GM12878 (cell line): ENCODE measurements around the gene PLA2G4C. TPM values are rescaled to one million over a fixed set of nuclear protein-coding genes. Genes with fewer than 3 reads are reported as not detected.

ENCODE experiments used
- CEBPB ChIP-seq, 2 experiments: fragments of 150-350 bp in 1 of 2; IDR thresholded peaks; 2 replicates each; pipeline ENCODE4 v1.6.1; 2012 to 2014; ENCODE audit warnings: low read depth in 2 of 2, low read length in 2 of 2, borderline replicate concordance in 1 of 2, inconsistent platforms in 1 of 2
- CHD2 ChIP-seq: IDR thresholded peaks from 2 replicates; pipeline ENCODE4 v1.6.1; 2011; ENCODE audit warnings: low read depth, low read length, improper control_type of control experiment, borderline replicate concordance
- EED ChIP-seq: sonication (generic); IDR thresholded peaks from 2 replicates; pipeline ENCODE4 v1.6.1; 2016; ENCODE audit warnings: antibody characterized with exemption, low read depth
- ELK1 ChIP-seq: IDR thresholded peaks from 2 replicates; pipeline ENCODE4 v1.6.1; 2012; ENCODE audit warnings: low read depth, low read length, improper control_type of control experiment
- FOXK2 ChIP-seq: fragments of 450-650 bp; IDR thresholded peaks from 2 replicates; pipeline ENCODE4 v1.6.1; 2017; ENCODE audit warnings: mild to moderate bottlenecking, moderate library complexity
- NBN ChIP-seq: fragments of 450-650 bp; IDR thresholded peaks from 2 replicates; pipeline ENCODE4 v1.6.1; 2016
- NFXL1 ChIP-seq: fragments of 450-650 bp; IDR thresholded peaks from 2 replicates; pipeline ENCODE4 v1.6.1; 2017; ENCODE audit warnings: antibody characterized with exemption, mild to moderate bottlenecking, borderline replicate concordance
- NR2C1 ChIP-seq: fragments of 450-650 bp; IDR thresholded peaks from 2 replicates; pipeline ENCODE4 v1.6.1; 2017; ENCODE audit warnings: antibody characterized with exemption, mild to moderate bottlenecking, moderate library complexity
- PML ChIP-seq: IDR thresholded peaks from 2 replicates; pipeline ENCODE4 v1.6.1; 2012; ENCODE audit warnings: low read length, inconsistent platforms
- POLR2AphosphoS2 ChIP-seq: IDR thresholded peaks from 2 replicates; pipeline ENCODE4 v1.6.1; 2011; ENCODE audit warnings: low read depth, mild to moderate bottlenecking, low read length, improper control_type of control experiment, moderate library complexity
- POLR2AphosphoS5 ChIP-seq: IDR thresholded peaks from 2 replicates; pipeline ENCODE4 v1.6.1; 2011; ENCODE audit warnings: mild to moderate bottlenecking, low read length, inconsistent platforms
- RAD21 ChIP-seq: IDR thresholded peaks from 2 replicates; pipeline ENCODE4 v1.6.1; 2011; ENCODE audit warnings: mild to moderate bottlenecking, low read depth, low read length, moderate library complexity; ENCODE audit not compliant: insufficient read depth
- SREBF2 ChIP-seq: IDR thresholded peaks from 2 replicates; pipeline ENCODE4 v1.6.1; 2012; ENCODE audit warnings: mild to moderate bottlenecking, low read length
- YBX1 ChIP-seq: fragments of 450-650 bp; IDR thresholded peaks from 2 replicates; pipeline ENCODE4 v1.6.1; 2016; ENCODE audit warnings: antibody characterized with exemption
- YY1 ChIP-seq: IDR thresholded peaks from 2 replicates; pipeline ENCODE4 v1.6.1; 2011; ENCODE audit warnings: low read depth, mild to moderate bottlenecking, low read length
- ZBED1 ChIP-seq: IDR thresholded peaks from 2 replicates; pipeline ENCODE4 v1.6.1; 2016; ENCODE audit warnings: borderline replicate concordance
- ZNF207 ChIP-seq: fragments of 450-650 bp; IDR thresholded peaks from 2 replicates; pipeline ENCODE4 v1.6.1; 2014; ENCODE audit warnings: antibody characterized with exemption, mild to moderate bottlenecking, borderline replicate concordance
- ZNF217 ChIP-seq: fragments of 450-650 bp; IDR thresholded peaks from 2 replicates; pipeline ENCODE4 v1.6.1; 2017; ENCODE audit warnings: antibody characterized with exemption, mild to moderate bottlenecking
- ZNF384 ChIP-seq: IDR thresholded peaks from 2 replicates; pipeline ENCODE4 v1.6.1; 2012; ENCODE audit warnings: low read depth, mild to moderate bottlenecking, low read length, improper control_type of control experiment, borderline replicate concordance
- polyA plus RNA-seq, 11 experiments: library from polyadenylated mRNA; depleted of rRNA in 4 of 11; unstranded in 6 of 11; stranded (reverse) in 5 of 11; fragments of >200 nt; fragmentation: Nextera tagmentation in 4 of 11; fragmentation: Illumina TruSeq in 1 of 11; extraction: Ambion mirVana in 4 of 11; extraction: Trizol in 1 of 11; gene quantifications; 1 replicate in 1 of 11; 2 replicates in 10 of 11; pipeline versions ENCODE4 v1.2.1 to v1.2.3, GENCODE V29; 2011 to 2016; ENCODE audit warnings: inconsistent platforms in 2 of 11, missing spikeins in 2 of 11, low read depth in 1 of 11
- total RNA-seq, 4 experiments: library from RNA; depleted of rRNA in 3 of 4; stranded (reverse); fragments of >200 nt in 3 of 4; fragmentation: Illumina TruSeq in 1 of 4; extraction: Trizol in 1 of 4; gene quantifications; 2 replicates each; pipeline versions ENCODE4 v1.2.1 to v1.2.3, GENCODE V29; 2013 to 2021
- TF ChIP-seq, protein P1 (sequence below): IDR thresholded peaks from 2 replicates; pipeline ENCODE4 v1.6.1; 2012; ENCODE audit warnings: mild to moderate bottlenecking, low read depth, low read length
- TF ChIP-seq, protein P2 (sequence below): IDR thresholded peaks from 2 replicates; pipeline ENCODE4 v1.6.1; 2012; ENCODE audit warnings: low read depth, low read length, improper control_type of control experiment
- TF ChIP-seq, protein P3 (sequence below): fragments of 450-650 bp; IDR thresholded peaks from 2 replicates; pipeline ENCODE4 v1.6.1; 2017; ENCODE audit warnings: mild to moderate bottlenecking
- TF ChIP-seq, protein P4 (sequence below), 3 experiments: IDR thresholded peaks in 2 of 3; conservative IDR thresholded peaks in 1 of 3; 2 replicates each; pipeline ENCODE4 v1.5.1; 2011; ENCODE audit warnings: low read depth in 3 of 3, low read length in 3 of 3, mild to moderate bottlenecking in 3 of 3, control low read depth in 2 of 3, moderate library complexity in 2 of 3, inconsistent platforms in 1 of 3, mixed read lengths in 1 of 3; ENCODE audit not compliant: control insufficient read depth in 2 of 3, insufficient read depth in 1 of 3; ENCODE audit errors: extremely low read depth in 1 of 3

PLA2G4C gene
- total and polyA plus RNA-seq, 10 of the 15 experiments (the other 5 are each of a cell fraction or from before 2014, with no cell fraction given): 0.53 to 3.6 (median 1.1) TPM

- TF ChIP-seq ZNF217 (no peak), YY1 (peak; percentile 78), ZNF207 (no peak; the same call in 1 of the 2 replicates), ELK1 (no peak), YBX1 (no peak), CHD2 (0 out of 2 replicates have a peak, but pooled peaks have one; percentile 55), POLR2AphosphoS5 (peak; percentile 58; the same call in 1 of the 2 replicates), FOXK2 (no peak), CEBPB (IDR thresholded peaks at IDR 0.05; ENCODE audit: borderline replicate concordance in 1 of 2, low read depth in 2 of 2, low read length in 2 of 2) (no peak), PML (peak; percentile 47; the same call in 1 of the 2 replicates), SREBF2 (no peak), POLR2AphosphoS2 (no peak), RAD21 (no peak), EED (peak; percentile 66; the same call in 1 of the 2 replicates), NFXL1 (no peak), ZNF384 (no peak), NBN (peak; percentile 48; the same call in 1 of the 2 replicates), ZBED1 (no peak), NR2C1 (no peak)
- TF ChIP-seq, protein P1, sequence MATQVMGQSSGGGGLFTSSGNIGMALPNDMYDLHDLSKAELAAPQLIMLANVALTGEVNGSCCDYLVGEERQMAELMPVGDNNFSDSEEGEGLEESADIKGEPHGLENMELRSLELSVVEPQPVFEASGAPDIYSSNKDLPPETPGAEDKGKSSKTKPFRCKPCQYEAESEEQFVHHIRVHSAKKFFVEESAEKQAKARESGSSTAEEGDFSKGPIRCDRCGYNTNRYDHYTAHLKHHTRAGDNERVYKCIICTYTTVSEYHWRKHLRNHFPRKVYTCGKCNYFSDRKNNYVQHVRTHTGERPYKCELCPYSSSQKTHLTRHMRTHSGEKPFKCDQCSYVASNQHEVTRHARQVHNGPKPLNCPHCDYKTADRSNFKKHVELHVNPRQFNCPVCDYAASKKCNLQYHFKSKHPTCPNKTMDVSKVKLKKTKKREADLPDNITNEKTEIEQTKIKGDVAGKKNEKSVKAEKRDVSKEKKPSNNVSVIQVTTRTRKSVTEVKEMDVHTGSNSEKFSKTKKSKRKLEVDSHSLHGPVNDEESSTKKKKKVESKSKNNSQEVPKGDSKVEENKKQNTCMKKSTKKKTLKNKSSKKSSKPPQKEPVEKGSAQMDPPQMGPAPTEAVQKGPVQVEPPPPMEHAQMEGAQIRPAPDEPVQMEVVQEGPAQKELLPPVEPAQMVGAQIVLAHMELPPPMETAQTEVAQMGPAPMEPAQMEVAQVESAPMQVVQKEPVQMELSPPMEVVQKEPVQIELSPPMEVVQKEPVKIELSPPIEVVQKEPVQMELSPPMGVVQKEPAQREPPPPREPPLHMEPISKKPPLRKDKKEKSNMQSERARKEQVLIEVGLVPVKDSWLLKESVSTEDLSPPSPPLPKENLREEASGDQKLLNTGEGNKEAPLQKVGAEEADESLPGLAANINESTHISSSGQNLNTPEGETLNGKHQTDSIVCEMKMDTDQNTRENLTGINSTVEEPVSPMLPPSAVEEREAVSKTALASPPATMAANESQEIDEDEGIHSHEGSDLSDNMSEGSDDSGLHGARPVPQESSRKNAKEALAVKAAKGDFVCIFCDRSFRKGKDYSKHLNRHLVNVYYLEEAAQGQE: peak; percentile 87
- TF ChIP-seq, protein P2, sequence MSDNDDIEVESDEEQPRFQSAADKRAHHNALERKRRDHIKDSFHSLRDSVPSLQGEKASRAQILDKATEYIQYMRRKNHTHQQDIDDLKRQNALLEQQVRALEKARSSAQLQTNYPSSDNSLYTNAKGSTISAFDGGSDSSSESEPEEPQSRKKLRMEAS: peak; percentile 35; the same call in 1 of the 2 replicates
- TF ChIP-seq, protein P3, sequence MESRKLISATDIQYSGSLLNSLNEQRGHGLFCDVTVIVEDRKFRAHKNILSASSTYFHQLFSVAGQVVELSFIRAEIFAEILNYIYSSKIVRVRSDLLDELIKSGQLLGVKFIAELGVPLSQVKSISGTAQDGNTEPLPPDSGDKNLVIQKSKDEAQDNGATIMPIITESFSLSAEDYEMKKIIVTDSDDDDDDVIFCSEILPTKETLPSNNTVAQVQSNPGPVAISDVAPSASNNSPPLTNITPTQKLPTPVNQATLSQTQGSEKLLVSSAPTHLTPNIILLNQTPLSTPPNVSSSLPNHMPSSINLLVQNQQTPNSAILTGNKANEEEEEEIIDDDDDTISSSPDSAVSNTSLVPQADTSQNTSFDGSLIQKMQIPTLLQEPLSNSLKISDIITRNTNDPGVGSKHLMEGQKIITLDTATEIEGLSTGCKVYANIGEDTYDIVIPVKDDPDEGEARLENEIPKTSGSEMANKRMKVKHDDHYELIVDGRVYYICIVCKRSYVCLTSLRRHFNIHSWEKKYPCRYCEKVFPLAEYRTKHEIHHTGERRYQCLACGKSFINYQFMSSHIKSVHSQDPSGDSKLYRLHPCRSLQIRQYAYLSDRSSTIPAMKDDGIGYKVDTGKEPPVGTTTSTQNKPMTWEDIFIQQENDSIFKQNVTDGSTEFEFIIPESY: no peak
- TF ChIP-seq, protein P4, sequence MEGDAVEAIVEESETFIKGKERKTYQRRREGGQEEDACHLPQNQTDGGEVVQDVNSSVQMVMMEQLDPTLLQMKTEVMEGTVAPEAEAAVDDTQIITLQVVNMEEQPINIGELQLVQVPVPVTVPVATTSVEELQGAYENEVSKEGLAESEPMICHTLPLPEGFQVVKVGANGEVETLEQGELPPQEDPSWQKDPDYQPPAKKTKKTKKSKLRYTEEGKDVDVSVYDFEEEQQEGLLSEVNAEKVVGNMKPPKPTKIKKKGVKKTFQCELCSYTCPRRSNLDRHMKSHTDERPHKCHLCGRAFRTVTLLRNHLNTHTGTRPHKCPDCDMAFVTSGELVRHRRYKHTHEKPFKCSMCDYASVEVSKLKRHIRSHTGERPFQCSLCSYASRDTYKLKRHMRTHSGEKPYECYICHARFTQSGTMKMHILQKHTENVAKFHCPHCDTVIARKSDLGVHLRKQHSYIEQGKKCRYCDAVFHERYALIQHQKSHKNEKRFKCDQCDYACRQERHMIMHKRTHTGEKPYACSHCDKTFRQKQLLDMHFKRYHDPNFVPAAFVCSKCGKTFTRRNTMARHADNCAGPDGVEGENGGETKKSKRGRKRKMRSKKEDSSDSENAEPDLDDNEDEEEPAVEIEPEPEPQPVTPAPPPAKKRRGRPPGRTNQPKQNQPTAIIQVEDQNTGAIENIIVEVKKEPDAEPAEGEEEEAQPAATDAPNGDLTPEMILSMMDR (IDR thresholded peaks at IDR 0.05 in 2 of 3, conservative IDR thresholded peaks at IDR 0.05 in 1 of 3; ENCODE audit: control insufficient read depth in 2 of 3, extremely low read depth in 1 of 3, insufficient read depth in 1 of 3, low read depth in 3 of 3, low read length in 3 of 3): no peak
Observed at GRCh38 chr19:48110350-48110966, at the start of gene PLA2G4C (continued).
